M059J (cell line): Measurements from ENCODE around the gene TRMO. TPM values are rescaled to one million over a fixed set of nuclear protein-coding genes. Genes with fewer than 3 reads are reported as not detected.

Experiments
- DNase-seq: peaks from one replicate; pipeline ENCODE4 v3.0.0-alpha.2; 2012; ENCODE audit warnings: low read depth
- total RNA-seq: library from RNA; depleted of rRNA; stranded (reverse); fragments of >200 nt; shearing (Covaris generic); gene quantifications from 2 replicates; pipeline ENCODE4 v1.2.3, GENCODE V29; 2014; rRNA removed

Gene TRMO
- total RNA-seq, 1 experiment from 2014 or later = 18.4 TPM

GRCh38 chr9:97859346-97859745 is 63.0 kb downstream of the TRMO start:
- DNase-seq = no peak

- no peak for DNase-seq
These were observed 63.5 kb downstream of the TRMO start for GRCh38 chr9:97858826-97859225.

GRCh38 chr9:97858393-97858713 is 63.9 kb downstream of the TRMO start:
- DNase-seq = no peak

- peak; percentile 38 for DNase-seq
These were observed 64.5 kb downstream of the TRMO start for GRCh38 chr9:97857606-97858392.

- no peak for DNase-seq
These were observed 65.3 kb downstream of the TRMO start for GRCh38 chr9:97856857-97857605.

GRCh38 chr9:97855899-97856298 is 66.4 kb downstream of the TRMO start:
- no peak for DNase-seq

GRCh38 chr9:97855486-97855875 is 66.8 kb downstream of the TRMO start:
- DNase-seq = no peak

- DNase-seq = no peak
These were observed 67.4 kb downstream of the TRMO start for GRCh38 chr9:97854696-97855485.

Other genes with a start within 250 kb of the TRMO start
- 9.5 and 13.9 TPM in 2 replicates for gene XPA, start 225.2 kb downstream of the TRMO start, total RNA-seq
- gene FOXE1, start 69.3 kb downstream of the TRMO start, total RNA-seq = not detected in 2 replicates
- not detected in 2 replicates for gene HEMGN, start 15.7 kb upstream of the TRMO start, total RNA-seq
- 12.6 and 23.6 TPM in 2 replicates for gene ANP32B, start 60.8 kb upstream of the TRMO start, total RNA-seq
- gene NANS, start 134.2 kb upstream of the TRMO start, total RNA-seq = 121 and 135 TPM in 2 replicates
- 59.0 and 78.0 TPM in 2 replicates for gene TRIM14, start 196.7 kb upstream of the TRMO start, total RNA-seq